Activated CD4-positive, alpha-beta T cell treated with anti-CD3 and anti-CD28 coated beads for 36 hours (primary cell): ENCODE results near the gene TMEM161B. TPM values are rescaled to one million over a fixed set of nuclear protein-coding genes. Genes with fewer than 3 reads are reported as not detected.

Experiments used
- ATAC-seq: fragments of 200-7000 bp; cut with Tn5 transposase; one replicate; pipeline ENCODE4 v1.10.0; 2021; ENCODE audit warnings: mild to moderate bottlenecking, moderate library complexity
- CTCF ChIA-PET: fragments of 350-600 bp; sonication (Branson Sonifier 250); formaldehyde crosslinking; loops from one replicate; lab custom pipeline; 2021; ENCODE audit warnings: antibody characterized with exemption; lab: Charles Lee
- POLR2A ChIA-PET: fragments of 350-600 bp; sonication (Branson Sonifier 250); formaldehyde crosslinking; loops from one replicate; lab custom pipeline; 2021; ENCODE audit warnings: antibody characterized with exemption, inconsistent platforms; lab: Charles Lee
- DNase-seq: peaks from one replicate; pipeline ENCODE4 v3.0.0-alpha.2; 2020
- H3K27ac Mint-ChIP-seq: one replicate; pipeline ENCODE4 v1.8.0; 2021; ENCODE audit warnings: mixed read lengths
- H3K27me3 Mint-ChIP-seq: one replicate; pipeline ENCODE4 v1.8.0; 2021; ENCODE audit warnings: mixed read lengths
- H3K36me3 Mint-ChIP-seq: one replicate; pipeline ENCODE4 v1.8.0; 2021; ENCODE audit warnings: low read depth, mixed read lengths
- H3K4me1 Mint-ChIP-seq: one replicate; pipeline ENCODE4 v1.8.0; 2021; ENCODE audit warnings: mixed read lengths
- H3K4me3 Mint-ChIP-seq: one replicate; pipeline ENCODE4 v1.8.0; 2021; ENCODE audit warnings: mild to moderate bottlenecking, moderate library complexity, mixed read lengths
- H3K9me3 Mint-ChIP-seq: one replicate; pipeline ENCODE4 v1.8.0; 2021; ENCODE audit warnings: low read depth, mixed read lengths
- intact Hi-C, 2 experiments: fragments of 100-400 bp; cut with DNase I in 1 of 2; cut with micrococcal nuclease in 1 of 2; formaldehyde crosslinking; loops; one replicate each; pipeline versions ENCODE4 v1.14.2 to v1.15.1; 2022 to 2024; cut with DNase I, micrococcal nuclease
- total RNA-seq, 2 experiments: library from RNA; stranded (reverse); gene quantifications; one replicate each; pipeline ENCODE4 v1.2.3, GENCODE V29; 2021

Gene TMEM161B
- total RNA-seq, 2 experiments from 2014 or later = 20.1 to 24.0 TPM

- ChIA-PET CTCF (no interaction called here), POLR2A (no interaction called here)
- intact Hi-C loops = no loop called here
- Mint-ChIP-seq H3K4me3 (no peak overlapping the region), H3K27ac (no peak overlapping the region), H3K27me3 (peaks cover 43% of the 10 kb centered on the region), H3K36me3 (peaks cover 4% of the 10 kb centered on the region), H3K4me1 (no peaks in the 10 kb centered on the region), H3K9me3 (peaks cover 11% of the 10 kb centered on the region)
- DNase-seq (no peak), ATAC-seq (no peak)
Observed at GRCh38 chr5:88172847-88173758, 95.5 kb downstream of the TMEM161B start.

GRCh38 chr5:88159591-88159990, 109.1 kb downstream of the TMEM161B start:
- intact Hi-C loops = no loop called here
- Mint-ChIP-seq H3K4me1 (no peaks in the 10 kb centered on the region), H3K9me3 (peaks cover 7% of the 10 kb centered on the region), H3K36me3 (no peaks in the 10 kb centered on the region), H3K27ac (no peak overlapping the region), H3K4me3 (no peak overlapping the region), H3K27me3 (peaks cover 26% of the 10 kb centered on the region)
- ChIA-PET POLR2A (interaction anchor here (0.6 kb wide), 1 partner anchor 255 kb away, joined by 3 read pairs; no protein-coding TSS in a partner anchor), CTCF (no interaction called here)
- no peak for DNase-seq
- ATAC-seq = no peak

DNA sequence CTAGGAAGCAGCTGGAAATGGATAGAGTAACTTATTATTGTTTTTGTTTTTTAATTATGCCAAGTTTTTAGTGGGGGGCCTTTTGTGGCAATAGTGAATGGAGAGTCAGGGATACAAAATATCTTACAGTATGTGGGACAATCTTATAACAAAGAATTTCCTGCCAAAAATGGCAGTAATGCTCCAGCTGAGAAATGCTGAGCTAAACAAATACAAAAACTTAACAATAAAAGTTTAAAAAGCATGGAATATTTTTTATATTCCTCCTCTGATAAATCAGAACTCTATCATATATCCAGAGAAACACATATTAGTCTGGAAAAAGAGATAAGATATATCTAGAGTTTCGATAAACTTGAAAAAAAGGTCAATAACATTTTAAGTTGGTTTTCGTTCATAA, 110.6 kb downstream of the TMEM161B start:
- no peak for DNase-seq
- peaks cover 30% of the 10 kb centered on the region for H3K27me3 Mint-ChIP-seq
- no peak overlapping the region for H3K27ac Mint-ChIP-seq
- POLR2A ChIA-PET = no interaction called here
- no peaks in the 10 kb centered on the region for H3K4me1 Mint-ChIP-seq
- CTCF ChIA-PET = no interaction called here
- H3K36me3 Mint-ChIP-seq = no peaks in the 10 kb centered on the region
- no peak overlapping the region for H3K4me3 Mint-ChIP-seq
- H3K9me3 Mint-ChIP-seq = peaks cover 7% of the 10 kb centered on the region
- intact Hi-C loops = no loop called here
- no peak for ATAC-seq

- Mint-ChIP-seq H3K4me1 (no peaks in the 10 kb centered on the region), H3K4me3 (no peak overlapping the region), H3K27me3 (peaks cover 36% of the 10 kb centered on the region), H3K9me3 (peaks cover 6% of the 10 kb centered on the region), H3K36me3 (no peaks in the 10 kb centered on the region), H3K27ac (no peak overlapping the region)
- ChIA-PET CTCF (interaction anchor here (1.1 kb wide), 1 partner anchor 9 kb away, joined by 6 read pairs; no protein-coding TSS in a partner anchor), POLR2A (no interaction called here)
- ATAC-seq (no peak), DNase-seq (no peak)
- intact Hi-C loops = no loop called here
Observed at GRCh38 chr5:88154891-88155290, 113.8 kb downstream of the TMEM161B start.

DNA sequence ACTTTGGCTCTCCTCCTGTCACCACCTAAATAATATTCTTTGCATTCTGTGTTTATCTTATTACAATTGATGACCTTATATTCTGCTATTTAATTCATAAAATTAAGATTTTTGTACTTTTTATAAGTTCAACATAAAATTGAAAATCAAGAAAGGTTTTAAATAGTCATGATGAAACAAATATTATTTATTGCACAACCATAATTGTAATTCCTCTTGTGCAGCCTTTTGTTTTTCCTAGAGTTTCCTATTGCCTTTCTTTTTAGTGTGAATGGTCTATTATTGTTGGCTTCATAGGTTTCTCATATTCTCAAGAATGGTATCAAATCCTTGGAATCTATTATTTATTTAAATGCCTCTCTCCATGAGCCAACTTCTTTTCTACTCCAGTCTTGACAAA, 117.9 kb downstream of the TMEM161B start:
- DNase-seq = no peak
- Mint-ChIP-seq H3K27me3 (peaks cover 42% of the 10 kb centered on the region), H3K4me1 (peaks cover 4% of the 10 kb centered on the region), H3K4me3 (no peak overlapping the region), H3K27ac (no peak overlapping the region), H3K9me3 (peaks cover 6% of the 10 kb centered on the region), H3K36me3 (no peaks in the 10 kb centered on the region)
- ChIA-PET POLR2A (no interaction called here), CTCF (no interaction called here)
- ATAC-seq = no peak
- intact Hi-C loops = no loop called here

- CTCF ChIA-PET = interaction anchor here (1.1 to 1.7 kb wide), 3 partner anchors 10 to 546 kb away, joined by 4 to 6 read pairs (median 6); no protein-coding TSS in a partner anchor
- peaks cover 20% of the 10 kb centered on the region for H3K4me1 Mint-ChIP-seq
- ATAC-seq (no peak), DNase-seq (peak; percentile 23)
- peak overlapping the region; percentile 10 for H3K4me3 Mint-ChIP-seq
- POLR2A ChIA-PET = interaction anchor here (0.7 kb wide), 1 partner anchor 107 kb away, joined by 3 read pairs; no protein-coding TSS in a partner anchor
- no peaks in the 10 kb centered on the region for H3K9me3 Mint-ChIP-seq
- peaks cover 1% of the 10 kb centered on the region for H3K36me3 Mint-ChIP-seq
- intact Hi-C loops = no loop called here
- H3K27ac Mint-ChIP-seq = no peak overlapping the region
- peaks cover 37% of the 10 kb centered on the region for H3K27me3 Mint-ChIP-seq
Observed at GRCh38 chr5:88145611-88146467, 122.8 kb downstream of the TMEM161B start.

- ChIA-PET CTCF (interaction anchor here (1.4 to 1.7 kb wide), 2 partner anchors 10 to 546 kb away, joined by 6 read pairs; no protein-coding TSS in a partner anchor), POLR2A (no interaction called here)
- peaks cover 1% of the 10 kb centered on the region for H3K36me3 Mint-ChIP-seq
- DNase-seq = no peak
- H3K27me3 Mint-ChIP-seq = peaks cover 37% of the 10 kb centered on the region
- peaks cover 1% of the 10 kb centered on the region for H3K9me3 Mint-ChIP-seq
- no peak overlapping the region for H3K27ac Mint-ChIP-seq
- ATAC-seq = no peak
- H3K4me3 Mint-ChIP-seq = peak overlapping the region; percentile 10
- H3K4me1 Mint-ChIP-seq = peaks cover 20% of the 10 kb centered on the region
- intact Hi-C loops = no loop called here
Observed at GRCh38 chr5:88145221-88145610, 123.4 kb downstream of the TMEM161B start.
